Hepatocyte (in vitro differentiated cells): Measurements from ENCODE around the gene C14orf119. TPM values are rescaled to one million over a fixed set of nuclear protein-coding genes. Genes with fewer than 3 reads are reported as not detected.

Experiments
- DNase-seq: peaks from one replicate; pipeline ENCODE4 v3.0.0-alpha.2; 2016; ENCODE audit warnings: low spot score
- H2AFZ ChIP-seq: fragments of 200-600 bp; sonication (generic); 2 replicates; pipeline ENCODE4 v1.6.0; 2016; ENCODE audit warnings: antibody characterized with exemption, mild to moderate bottlenecking
- H3K27ac ChIP-seq: fragments of 200-600 bp; sonication (generic); 2 replicates; pipeline ENCODE4 v1.5.1; 2016; ENCODE audit warnings: mild to moderate bottlenecking
- H3K27me3 ChIP-seq: fragments of 200-600 bp; sonication (generic); 2 replicates; pipeline ENCODE4 v1.6.1; 2016
- H3K36me3 ChIP-seq: fragments of 200-600 bp; sonication (generic); replicated peaks from 2 replicates; pipeline ENCODE4 v1.5.1; 2016; ENCODE audit warnings: low read depth; ENCODE audit not compliant: insufficient read depth
- H3K4me1 ChIP-seq: fragments of 200-600 bp; sonication (generic); 2 replicates; pipeline ENCODE4 v1.5.1; 2016; ENCODE audit warnings: mild to moderate bottlenecking, moderate library complexity; ENCODE audit not compliant: insufficient read depth
- H3K4me2 ChIP-seq: fragments of 200-600 bp; sonication (generic); 2 replicates; pipeline ENCODE4 v1.6.0; 2016
- H3K4me3 ChIP-seq: fragments of 200-600 bp; sonication (generic); 2 replicates; pipeline ENCODE4 v1.5.1; 2016; ENCODE audit warnings: mild to moderate bottlenecking
- H3K79me2 ChIP-seq: fragments of 200-600 bp; sonication (generic); 2 replicates; pipeline ENCODE4 v1.6.0; 2017; ENCODE audit warnings: mild to moderate bottlenecking
- H3K9me2 ChIP-seq: fragments of 200-600 bp; sonication (generic); replicated peaks from 2 replicates; pipeline ENCODE4 v1.6.0; 2017; ENCODE audit warnings: mild to moderate bottlenecking; ENCODE audit not compliant: insufficient read depth
- H3K9me3 ChIP-seq: fragments of 200-600 bp; sonication (generic); 2 replicates; pipeline ENCODE4 v1.5.1; 2016; ENCODE audit warnings: low read depth, mild to moderate bottlenecking
- H4K20me1 ChIP-seq: fragments of 200-600 bp; sonication (generic); 2 replicates; pipeline ENCODE4 v1.6.0; 2016; ENCODE audit warnings: mild to moderate bottlenecking; ENCODE audit not compliant: insufficient read depth, poor library complexity, severe bottlenecking
- EZH2 ChIP-seq: fragments of 200-600 bp; sonication (generic); IDR thresholded peaks from 2 replicates; pipeline ENCODE4 v1.6.1; 2016; ENCODE audit warnings: antibody characterized with exemption, mild to moderate bottlenecking, borderline replicate concordance
- EZH2phosphoT487 ChIP-seq: fragments of 200-600 bp; sonication (generic); IDR thresholded peaks from one replicate; pipeline ENCODE4 v1.6.1; 2018; ENCODE audit warnings: antibody characterized with exemption, mild to moderate bottlenecking, low read depth, moderate library complexity; ENCODE audit not compliant: unreplicated experiment, severe bottlenecking
- WGBS: methylation state at CpG from one replicate; pipeline ENCODE4 v1.1.6; 2016; ENCODE audit warnings: low lambda C conversion rate; ENCODE audit errors: missing lambda C conversion rate; 5-methylcytosine and 5-hydroxymethylcytosine counted together
- polyA plus RNA-seq: library from polyadenylated mRNA; unstranded; fragments of >200 nt; fragmentation: Nextera tagmentation; extraction: Ambion mirVana; gene quantifications from 2 replicates; pipeline ENCODE4 v1.2.1, GENCODE V29; 2016
- total RNA-seq: library from RNA; depleted of rRNA; stranded (reverse); fragments of >200 nt; gene quantifications from 2 replicates; pipeline ENCODE4 v1.2.3, GENCODE V29; 2014
- TF ChIP-seq, protein P1 (sequence below): fragments of 200-600 bp; sonication (generic); IDR thresholded peaks from 2 replicates; pipeline ENCODE4 v1.5.1; 2016; ENCODE audit warnings: antibody characterized with exemption, mild to moderate bottlenecking; ENCODE audit not compliant: poor library complexity

The C14orf119 gene
- total and polyA plus RNA-seq, 2 experiments from 2014 or later = 47.7 to 146 TPM

GRCh38 chr14:23142826-23143225 is 47.5 kb downstream of the C14orf119 start:
- no peaks in the 10 kb centered on the region for H3K36me3 ChIP-seq
- no peaks in the 10 kb centered on the region for H3K9me2 ChIP-seq
- H3K4me2 ChIP-seq = no peak overlapping the region
- H3K79me2 ChIP-seq = no peaks in the 10 kb centered on the region
- no peak overlapping the region for H3K27ac ChIP-seq
- no peak for TF ChIP-seq EZH2
- TF ChIP-seq EZH2phosphoT487 = no peak
- TF ChIP-seq, protein P1, sequence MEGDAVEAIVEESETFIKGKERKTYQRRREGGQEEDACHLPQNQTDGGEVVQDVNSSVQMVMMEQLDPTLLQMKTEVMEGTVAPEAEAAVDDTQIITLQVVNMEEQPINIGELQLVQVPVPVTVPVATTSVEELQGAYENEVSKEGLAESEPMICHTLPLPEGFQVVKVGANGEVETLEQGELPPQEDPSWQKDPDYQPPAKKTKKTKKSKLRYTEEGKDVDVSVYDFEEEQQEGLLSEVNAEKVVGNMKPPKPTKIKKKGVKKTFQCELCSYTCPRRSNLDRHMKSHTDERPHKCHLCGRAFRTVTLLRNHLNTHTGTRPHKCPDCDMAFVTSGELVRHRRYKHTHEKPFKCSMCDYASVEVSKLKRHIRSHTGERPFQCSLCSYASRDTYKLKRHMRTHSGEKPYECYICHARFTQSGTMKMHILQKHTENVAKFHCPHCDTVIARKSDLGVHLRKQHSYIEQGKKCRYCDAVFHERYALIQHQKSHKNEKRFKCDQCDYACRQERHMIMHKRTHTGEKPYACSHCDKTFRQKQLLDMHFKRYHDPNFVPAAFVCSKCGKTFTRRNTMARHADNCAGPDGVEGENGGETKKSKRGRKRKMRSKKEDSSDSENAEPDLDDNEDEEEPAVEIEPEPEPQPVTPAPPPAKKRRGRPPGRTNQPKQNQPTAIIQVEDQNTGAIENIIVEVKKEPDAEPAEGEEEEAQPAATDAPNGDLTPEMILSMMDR = no peak
- H4K20me1 ChIP-seq = no peaks in the 10 kb centered on the region
- no peaks in the 10 kb centered on the region for H3K9me3 ChIP-seq
- no peaks in the 10 kb centered on the region for H3K27me3 ChIP-seq
- no peak for DNase-seq
- WGBS = 95% methylated on average over 4 of the region's 4 CpGs
- peaks cover 11% of the 10 kb centered on the region for H3K4me1 ChIP-seq
- H2AFZ ChIP-seq = no peak overlapping the region
- H3K4me3 ChIP-seq = no peak overlapping the region

DNA sequence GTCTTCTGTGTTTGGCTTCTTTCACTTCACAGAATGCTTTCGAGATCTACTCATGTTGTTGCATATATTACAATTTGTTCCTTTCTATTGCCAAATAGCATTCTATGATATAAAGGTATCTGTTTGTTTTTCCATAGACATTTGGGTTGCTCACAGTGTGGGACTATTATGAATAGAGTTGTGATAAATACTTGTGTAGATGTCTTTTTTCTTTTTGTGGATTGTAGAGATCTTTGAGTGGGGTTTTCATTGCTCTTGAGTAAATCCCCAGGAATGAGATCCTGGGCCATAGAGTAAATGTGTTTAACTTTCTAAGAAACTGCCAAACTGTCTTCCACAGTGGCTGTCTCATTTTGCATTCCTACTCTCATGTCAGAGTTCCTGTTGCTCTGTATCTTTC is 48.6 kb downstream of the C14orf119 start:
- peak overlapping the region; percentile 39 for H3K27ac ChIP-seq
- DNase-seq = no peak

DNA sequence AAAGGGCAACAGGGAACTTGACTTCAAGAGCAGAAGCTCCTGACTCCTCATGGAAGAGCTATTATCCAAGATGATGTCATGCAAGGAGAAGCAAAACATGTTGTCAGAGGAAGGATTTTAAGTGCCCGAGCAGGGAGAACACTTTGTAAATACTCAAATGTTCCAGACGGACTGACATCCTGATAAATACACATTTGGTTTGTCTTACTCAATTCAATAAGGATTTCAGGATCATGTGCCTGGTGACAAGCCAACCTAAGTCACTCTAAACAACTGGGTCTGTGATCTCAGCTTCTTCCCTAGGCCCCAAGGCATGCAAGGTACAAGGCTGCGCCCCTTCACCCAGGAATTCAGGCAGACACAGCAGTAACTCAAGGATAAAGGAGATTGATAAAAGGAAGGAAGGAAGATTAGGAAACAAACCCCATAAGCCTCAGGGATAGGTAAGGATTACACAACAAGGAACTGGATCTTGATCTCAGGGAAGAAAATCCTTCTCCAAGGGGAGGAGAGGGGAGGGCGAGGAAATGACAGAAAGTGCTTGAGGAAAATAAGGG is 50.6 kb downstream of the C14orf119 start:
- Histone ChIP-seq H3K4me1 (peaks cover 7% of the 10 kb centered on the region), H3K27me3 (no peaks in the 10 kb centered on the region), H3K36me3 (no peaks in the 10 kb centered on the region), H3K27ac (peak overlapping the region; percentile 75), H4K20me1 (no peaks in the 10 kb centered on the region), H3K9me3 (no peaks in the 10 kb centered on the region), H2AFZ (no peak overlapping the region), H3K4me3 (no peak overlapping the region), H3K9me2 (no peaks in the 10 kb centered on the region), H3K79me2 (no peaks in the 10 kb centered on the region), H3K4me2 (no peak overlapping the region)
- peak; percentile 56 for DNase-seq
- WGBS = 54% methylated on average over 4 of the region's 4 CpGs
- TF ChIP-seq, protein P1 = no peak
- TF ChIP-seq EZH2 = no peak
- TF ChIP-seq EZH2phosphoT487 = no peak

More for the DNA sequence above, 48.6 kb downstream of the C14orf119 start:
- H3K27me3 ChIP-seq = no peaks in the 10 kb centered on the region
- no peaks in the 10 kb centered on the region for H3K9me2 ChIP-seq
- no peaks in the 10 kb centered on the region for H3K79me2 ChIP-seq
- H4K20me1 ChIP-seq = no peaks in the 10 kb centered on the region
- no peaks in the 10 kb centered on the region for H3K36me3 ChIP-seq
- no peak for TF ChIP-seq EZH2
- TF ChIP-seq, protein P1 = no peak
- TF ChIP-seq EZH2phosphoT487 = no peak
- H3K4me2 ChIP-seq = no peak overlapping the region
- H2AFZ ChIP-seq = no peak overlapping the region
- WGBS = 90% methylated on average over 1 of the region's 1 CpG
- peaks cover 7% of the 10 kb centered on the region for H3K4me1 ChIP-seq
- no peak overlapping the region for H3K4me3 ChIP-seq
- no peaks in the 10 kb centered on the region for H3K9me3 ChIP-seq
